ENCODE results near the gene TRPC4AP.

DNA sequence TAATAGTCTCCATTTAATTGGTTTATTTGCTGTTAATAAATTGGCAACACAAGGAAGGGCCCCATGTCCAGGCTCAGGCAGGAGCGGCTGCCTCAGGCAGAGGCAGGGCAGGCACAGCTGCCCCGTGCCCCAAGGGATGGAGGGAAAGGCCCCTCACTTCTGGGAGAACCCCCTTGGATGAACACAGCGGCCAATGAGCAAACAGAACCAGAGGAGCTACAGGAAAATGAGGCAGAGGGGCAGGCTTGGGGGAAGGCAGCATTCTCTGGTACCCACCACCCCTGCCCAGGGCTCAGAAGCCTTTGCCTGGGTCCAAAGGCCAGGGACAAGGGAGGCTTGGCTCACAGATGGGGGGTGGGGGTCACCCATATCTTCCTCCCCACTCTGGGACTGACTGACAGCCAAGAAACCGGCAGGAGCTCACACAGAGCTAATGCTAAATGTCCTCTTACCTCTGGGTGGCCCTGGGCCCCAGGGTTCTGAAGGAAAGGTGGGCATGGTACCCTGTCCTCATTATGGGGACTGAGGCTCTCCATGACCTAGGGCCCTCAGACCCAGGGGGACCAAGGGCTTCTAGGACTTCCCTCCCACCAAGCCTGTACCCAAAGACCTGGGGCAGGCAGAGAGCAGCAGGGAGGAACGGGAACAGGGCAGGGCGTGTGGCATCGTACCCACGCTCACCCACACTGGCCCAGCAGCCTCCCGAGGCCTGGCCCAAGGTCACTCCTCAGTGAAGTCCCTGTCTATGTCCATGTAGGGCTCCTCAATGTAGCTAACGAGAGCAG, 90.0 kb downstream of the TRPC4AP start:
- TF ChIP-seq, protein P1, sequence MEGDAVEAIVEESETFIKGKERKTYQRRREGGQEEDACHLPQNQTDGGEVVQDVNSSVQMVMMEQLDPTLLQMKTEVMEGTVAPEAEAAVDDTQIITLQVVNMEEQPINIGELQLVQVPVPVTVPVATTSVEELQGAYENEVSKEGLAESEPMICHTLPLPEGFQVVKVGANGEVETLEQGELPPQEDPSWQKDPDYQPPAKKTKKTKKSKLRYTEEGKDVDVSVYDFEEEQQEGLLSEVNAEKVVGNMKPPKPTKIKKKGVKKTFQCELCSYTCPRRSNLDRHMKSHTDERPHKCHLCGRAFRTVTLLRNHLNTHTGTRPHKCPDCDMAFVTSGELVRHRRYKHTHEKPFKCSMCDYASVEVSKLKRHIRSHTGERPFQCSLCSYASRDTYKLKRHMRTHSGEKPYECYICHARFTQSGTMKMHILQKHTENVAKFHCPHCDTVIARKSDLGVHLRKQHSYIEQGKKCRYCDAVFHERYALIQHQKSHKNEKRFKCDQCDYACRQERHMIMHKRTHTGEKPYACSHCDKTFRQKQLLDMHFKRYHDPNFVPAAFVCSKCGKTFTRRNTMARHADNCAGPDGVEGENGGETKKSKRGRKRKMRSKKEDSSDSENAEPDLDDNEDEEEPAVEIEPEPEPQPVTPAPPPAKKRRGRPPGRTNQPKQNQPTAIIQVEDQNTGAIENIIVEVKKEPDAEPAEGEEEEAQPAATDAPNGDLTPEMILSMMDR (conservative IDR thresholded peaks at IDR 0.05; ENCODE audit: low read length), result no peak
- TF ChIP-seq EZH2phosphoT487 (IDR thresholded peaks at IDR 0.05; ENCODE audit: borderline replicate concordance), result no peak

Measured in Loucy (cell line).